RWPE2 (cell line): ENCODE data around the gene BUB3.
"Not testable (repeated sequence)": the region's sequence is repeated elsewhere in the genome, so short reads cannot be mapped to it uniquely, and the experiment has no call there.

Source experiments
- ATAC-seq: fragments of 200-7000 bp; cut with Tn5 transposase; 3 replicates; pipeline ENCODE4 v1.9.1; 2021; ENCODE audit warnings: low read depth
- DNase-seq: peaks from one replicate; pipeline ENCODE4 v3.0.0-alpha.2; 2020; ENCODE audit warnings: low spot score
- H3K27ac ChIP-seq: fragments of 450-650 bp; 2 replicates; pipeline ENCODE4 v1.5.1; 2017; ENCODE audit warnings: mild to moderate bottlenecking; ENCODE audit not compliant: poor library complexity, severe bottlenecking
- H3K27me3 ChIP-seq: fragments of 250-450 bp; sonication (Bioruptor Pico); 2 replicates; pipeline ENCODE4 v1.5.1; 2021; ENCODE audit warnings: mild to moderate bottlenecking, moderate library complexity; ENCODE audit not compliant: insufficient read depth, poor library complexity, severe bottlenecking
- H3K36me3 ChIP-seq: fragments of 250-450 bp; sonication (Bioruptor Pico); 2 replicates; pipeline ENCODE4 v1.5.1; 2020; ENCODE audit warnings: low read depth, mild to moderate bottlenecking, moderate library complexity
- H3K4me1 ChIP-seq: fragments of 250-450 bp; sonication (Bioruptor Pico); 2 replicates; pipeline ENCODE4 v1.5.1; 2021; ENCODE audit warnings: mild to moderate bottlenecking, moderate library complexity; ENCODE audit not compliant: insufficient read depth, poor library complexity, severe bottlenecking
- H3K4me3 ChIP-seq: fragments of 250-450 bp; sonication (Bioruptor Pico); 2 replicates; pipeline ENCODE4 v1.5.1; 2021; ENCODE audit warnings: mild to moderate bottlenecking, moderate library complexity; ENCODE audit not compliant: severe bottlenecking
- H3K9me3 ChIP-seq: fragments of 250-450 bp; sonication (Bioruptor Pico); 2 replicates; pipeline ENCODE4 v1.5.1; 2021; ENCODE audit warnings: mild to moderate bottlenecking, moderate library complexity; ENCODE audit not compliant: severe bottlenecking
- TF ChIP-seq, protein P1 (sequence below): fragments of 450-650 bp; IDR thresholded peaks from one replicate; pipeline ENCODE4 v1.5.1; 2017; ENCODE audit warnings: mild to moderate bottlenecking, moderate library complexity; ENCODE audit not compliant: poor library complexity, severe bottlenecking

The BUB3 gene

DNA sequence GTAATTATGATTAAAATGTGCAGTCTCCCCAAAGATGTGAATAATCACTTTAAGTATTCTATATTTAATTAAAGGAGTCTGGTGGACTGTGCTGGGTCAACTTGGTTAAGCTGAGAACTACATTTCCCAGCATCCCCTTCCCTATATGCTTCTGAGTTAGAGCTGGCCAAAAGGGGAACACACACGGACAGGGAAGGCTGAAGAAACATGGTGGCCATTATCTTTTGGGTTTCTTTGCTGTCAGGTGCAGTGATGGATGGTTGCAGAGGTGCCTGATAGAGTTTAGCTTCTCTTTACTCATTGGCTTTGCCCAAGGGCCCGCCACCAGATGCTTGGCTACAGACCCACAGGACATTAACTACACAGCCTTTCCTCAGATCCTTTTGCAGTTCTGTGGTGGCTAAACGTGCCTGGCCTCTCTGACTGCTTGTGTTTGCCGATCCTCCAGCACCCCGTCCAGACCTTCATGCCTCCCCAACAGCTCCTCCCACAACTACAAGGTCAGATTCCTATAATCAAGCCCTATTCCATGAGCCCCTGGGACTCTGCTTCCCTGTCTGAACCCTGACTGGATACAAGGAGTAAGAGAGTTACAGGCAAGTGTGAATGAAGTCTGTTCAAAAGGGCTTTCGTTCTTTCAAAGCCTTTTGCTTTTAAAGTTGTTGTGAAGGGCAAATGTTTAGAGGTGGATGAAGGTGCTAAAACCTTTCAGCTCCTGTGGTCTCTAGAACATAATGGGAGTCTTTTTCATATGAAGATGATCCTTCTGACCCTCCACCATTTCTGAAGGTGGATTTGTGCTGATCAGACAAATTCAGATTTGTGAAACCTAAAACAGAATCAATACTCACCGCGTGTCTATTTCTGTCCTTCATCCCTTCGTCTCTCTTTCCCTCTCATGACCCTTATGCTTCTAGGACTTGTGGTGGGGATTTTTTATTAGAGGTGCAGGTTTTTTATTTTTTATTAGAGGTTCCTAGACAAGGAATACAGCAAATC is 21.5 kb downstream of the BUB3 start:
- H3K9me3 ChIP-seq = no peaks in the 10 kb centered on the region
- TF ChIP-seq, protein P1, sequence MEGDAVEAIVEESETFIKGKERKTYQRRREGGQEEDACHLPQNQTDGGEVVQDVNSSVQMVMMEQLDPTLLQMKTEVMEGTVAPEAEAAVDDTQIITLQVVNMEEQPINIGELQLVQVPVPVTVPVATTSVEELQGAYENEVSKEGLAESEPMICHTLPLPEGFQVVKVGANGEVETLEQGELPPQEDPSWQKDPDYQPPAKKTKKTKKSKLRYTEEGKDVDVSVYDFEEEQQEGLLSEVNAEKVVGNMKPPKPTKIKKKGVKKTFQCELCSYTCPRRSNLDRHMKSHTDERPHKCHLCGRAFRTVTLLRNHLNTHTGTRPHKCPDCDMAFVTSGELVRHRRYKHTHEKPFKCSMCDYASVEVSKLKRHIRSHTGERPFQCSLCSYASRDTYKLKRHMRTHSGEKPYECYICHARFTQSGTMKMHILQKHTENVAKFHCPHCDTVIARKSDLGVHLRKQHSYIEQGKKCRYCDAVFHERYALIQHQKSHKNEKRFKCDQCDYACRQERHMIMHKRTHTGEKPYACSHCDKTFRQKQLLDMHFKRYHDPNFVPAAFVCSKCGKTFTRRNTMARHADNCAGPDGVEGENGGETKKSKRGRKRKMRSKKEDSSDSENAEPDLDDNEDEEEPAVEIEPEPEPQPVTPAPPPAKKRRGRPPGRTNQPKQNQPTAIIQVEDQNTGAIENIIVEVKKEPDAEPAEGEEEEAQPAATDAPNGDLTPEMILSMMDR = no peak
- no peaks in the 10 kb centered on the region for H3K4me1 ChIP-seq
- H3K27me3 ChIP-seq = no peaks in the 10 kb centered on the region
- H3K36me3 ChIP-seq = peaks cover 27% of the 10 kb centered on the region
- ATAC-seq (no peak), DNase-seq (no peak)
- no peak overlapping the region for H3K4me3 ChIP-seq
- no peak overlapping the region for H3K27ac ChIP-seq

DNA sequence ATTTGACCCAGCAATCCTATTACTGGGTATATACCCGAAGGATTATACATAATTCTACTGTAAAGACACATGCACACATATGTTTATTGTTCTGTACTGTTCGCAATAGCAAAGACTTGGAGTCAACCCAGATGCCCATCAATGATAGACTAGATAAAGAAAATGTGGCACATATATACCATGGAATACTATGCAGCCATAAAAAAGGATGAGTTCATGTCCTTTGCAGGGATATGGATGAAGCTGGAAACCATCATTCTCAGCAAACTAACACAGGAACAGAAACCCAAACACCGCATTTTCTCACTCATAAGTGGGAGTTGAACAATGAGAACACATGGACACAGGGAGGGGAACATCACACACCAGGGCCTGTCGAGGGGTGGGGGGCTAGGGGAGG is 24.2 kb downstream of the BUB3 start:
- ATAC-seq, H3K4me1 ChIP-seq, DNase-seq, H3K4me3 ChIP-seq, H3K27me3 ChIP-seq, H3K27ac ChIP-seq, H3K9me3 ChIP-seq: not testable (repeated sequence)
- H3K36me3 ChIP-seq = peaks cover 13% of the 10 kb centered on the region

DNA sequence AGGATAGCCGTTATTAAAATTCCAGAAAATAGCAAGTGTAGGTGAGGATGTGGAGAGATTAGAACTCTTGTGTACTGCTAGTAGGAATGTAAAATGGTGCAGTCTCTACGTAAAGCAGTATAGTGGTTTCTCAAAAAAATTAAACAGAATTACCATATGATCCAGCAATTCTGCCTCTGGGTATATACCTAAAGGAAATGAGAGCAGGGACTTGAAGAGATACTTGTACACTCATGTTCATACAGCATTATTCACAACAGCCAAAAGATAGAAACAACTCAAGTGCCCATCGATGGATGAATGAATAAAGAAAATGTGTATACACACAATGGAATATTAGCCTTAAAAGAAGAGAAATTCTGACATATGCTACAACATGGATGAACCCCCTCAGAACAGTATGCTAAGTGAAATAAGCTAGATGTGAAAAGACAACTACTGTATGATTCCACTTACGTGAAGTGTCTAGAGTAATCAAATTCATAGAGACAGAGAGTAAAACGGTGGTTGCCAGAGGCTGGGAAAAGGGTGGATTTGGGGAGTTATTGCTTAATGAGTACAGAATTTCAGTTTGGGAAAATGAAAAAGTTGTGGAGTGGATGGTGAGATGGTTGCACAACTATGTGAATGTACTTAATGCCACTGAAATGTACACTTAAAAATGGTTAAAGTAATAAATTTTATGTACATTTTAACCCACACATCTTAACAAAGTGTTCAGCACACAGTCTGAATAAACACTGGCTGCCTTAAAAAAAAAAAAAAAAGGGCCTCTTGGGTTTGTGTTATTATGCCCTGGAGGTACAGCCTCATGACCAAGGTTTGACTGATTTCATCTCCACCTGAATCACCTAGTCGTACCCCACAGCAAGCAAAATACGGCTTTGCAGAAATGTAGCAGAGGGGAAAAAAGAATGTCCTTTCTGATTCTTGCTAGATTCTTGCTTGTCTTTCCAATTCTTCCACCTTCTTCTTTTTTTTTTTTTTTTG is 26.2 kb downstream of the BUB3 start:
- H3K4me3 ChIP-seq = no peak overlapping the region
- H3K27me3 ChIP-seq = no peaks in the 10 kb centered on the region
- ATAC-seq = no peak; the same call in 2 of the 3 replicates
- peaks cover 14% of the 10 kb centered on the region; the same call in 1 of the 2 replicates for H3K36me3 ChIP-seq
- no peak overlapping the region for H3K27ac ChIP-seq
- H3K9me3 ChIP-seq = peaks cover 4% of the 10 kb centered on the region
- TF ChIP-seq, protein P1 = no peak
- H3K4me1 ChIP-seq = no peaks in the 10 kb centered on the region
- DNase-seq = no peak

DNA sequence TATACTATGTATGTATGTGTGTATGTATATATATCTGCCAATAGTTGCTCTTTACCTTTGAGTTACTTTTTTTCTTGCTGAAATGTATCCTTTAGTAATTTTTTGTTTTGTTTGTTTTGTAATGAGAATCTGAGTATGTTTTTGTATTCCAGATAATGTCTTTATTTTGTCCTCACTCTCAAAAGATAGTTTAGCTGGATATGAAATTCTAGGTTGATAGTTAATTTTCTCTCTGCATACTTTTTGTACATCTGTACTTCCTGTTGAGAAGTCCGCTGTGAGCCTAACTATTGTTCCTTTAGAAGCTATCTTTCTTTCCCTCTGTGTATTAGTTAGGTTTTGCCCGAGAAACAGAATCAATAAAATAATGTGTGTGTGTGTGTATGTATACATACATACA is 29.5 kb downstream of the BUB3 start:
- Histone ChIP-seq H3K4me1 (no peaks in the 10 kb centered on the region), H3K36me3 (0 out of 2 replicates have a peak, but pooled peaks cover 7% of the 10 kb centered on the region), H3K27me3 (no peaks in the 10 kb centered on the region), H3K9me3 (peaks cover 4% of the 10 kb centered on the region), H3K4me3 (no peak overlapping the region), H3K27ac (no peak overlapping the region)
- no peak for DNase-seq
- TF ChIP-seq, protein P1 = no peak
- no peak for ATAC-seq

DNA sequence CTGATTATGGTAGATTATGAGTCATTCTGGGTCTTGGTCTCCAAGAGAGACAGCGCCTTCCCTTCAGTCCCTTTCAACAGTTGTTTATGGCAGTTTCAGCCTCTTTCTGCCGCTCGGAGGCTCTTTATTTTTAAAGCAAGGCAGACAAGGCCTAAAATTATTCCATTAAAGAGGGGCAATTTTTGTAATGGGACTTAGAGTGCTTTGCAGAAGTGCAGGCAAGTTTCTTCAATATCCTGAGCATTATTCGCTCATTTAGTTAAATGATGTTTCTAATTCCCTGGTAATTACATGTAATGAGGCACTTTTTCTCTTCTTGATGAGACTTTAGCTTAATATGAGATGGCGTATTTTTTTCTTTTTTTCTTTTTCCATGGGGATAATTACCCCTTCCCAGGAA is 33.6 kb downstream of the BUB3 start:
- Histone ChIP-seq H3K27ac (no peak overlapping the region), H3K9me3 (peaks cover 4% of the 10 kb centered on the region), H3K27me3 (no peaks in the 10 kb centered on the region), H3K4me1 (no peaks in the 10 kb centered on the region), H3K4me3 (no peak overlapping the region), H3K36me3 (0 out of 2 replicates have a peak, but pooled peaks cover 7% of the 10 kb centered on the region)
- TF ChIP-seq, protein P1 = no peak
- DNase-seq = no peak
- no peak for ATAC-seq
